K562 (cell line): Measurements from ENCODE around the gene CYTH1. TPM values are rescaled to one million over a fixed set of nuclear protein-coding genes. Genes with fewer than 3 reads are reported as not detected.

ENCODE experiments used
- ARNT ChIP-seq, 2 experiments: fragments of 450-650 bp; IDR thresholded peaks; 2 replicates each; pipeline ENCODE4 v1.6.1; 2016; ENCODE audit warnings: mild to moderate bottlenecking in 1 of 2
- CBFA2T3 ChIP-seq: fragments of 450-650 bp; IDR thresholded peaks from 2 replicates; pipeline ENCODE4 v1.6.1; 2017
- CEBPB ChIP-seq: fragments of 450-650 bp; IDR thresholded peaks from 2 replicates; pipeline ENCODE4 v1.6.1; 2016; ENCODE audit warnings: missing genetic modification characterization, missing compliant biosample characterization
- CREM ChIP-seq: IDR thresholded peaks from 2 replicates; pipeline ENCODE4 v1.6.1; 2014; ENCODE audit warnings: antibody characterized with exemption, low read depth
- CTBP1 ChIP-seq: fragments of 450-650 bp; IDR thresholded peaks from 2 replicates; pipeline ENCODE4 v1.6.1; 2016; ENCODE audit warnings: borderline replicate concordance
- FOSL1 ChIP-seq: fragments of 200-800 bp; sonication (Bioruptor generic); conservative IDR thresholded peaks from 2 replicates; pipeline ENCODE4 v1.6.1; 2016; ENCODE audit warnings: missing genetic modification characterization, missing compliant biosample characterization
- FOXM1 ChIP-seq, 2 experiments: fragments of 450-650 bp in 1 of 2; sonication (generic) in 1 of 2; formaldehyde crosslinking in 1 of 2; IDR thresholded peaks; 2 replicates each; pipeline versions ENCODE4 v1.6.1 to v1.9.0; 2017 to 2022; ENCODE audit warnings: low read depth in 2 of 2, mild to moderate bottlenecking in 2 of 2, missing genetic modification reagents in 1 of 2, moderate library complexity in 1 of 2
- HDAC3 ChIP-seq: fragments of 450-650 bp; IDR thresholded peaks from 2 replicates; pipeline ENCODE4 v1.6.1; 2018; ENCODE audit warnings: borderline replicate concordance, mild to moderate bottlenecking, moderate library complexity; ENCODE audit not compliant: partially characterized antibody
- KDM1A ChIP-seq, 2 experiments: fragments of 450-650 bp; IDR thresholded peaks; 2 replicates each; pipeline ENCODE4 v1.6.1; 2016; ENCODE audit warnings: mild to moderate bottlenecking in 2 of 2
- NFE2L1 ChIP-seq: fragments of 450-650 bp; IDR thresholded peaks from 2 replicates; pipeline ENCODE4 v1.6.1; 2016; ENCODE audit warnings: missing genetic modification characterization, low read depth, mild to moderate bottlenecking, missing compliant biosample characterization, moderate library complexity, borderline replicate concordance
- PYGO2 ChIP-seq: fragments of 450-650 bp; IDR thresholded peaks from 2 replicates; pipeline ENCODE4 v1.6.1; 2016; ENCODE audit warnings: mild to moderate bottlenecking, missing genetic modification characterization, moderate library complexity, missing compliant biosample characterization
- SMAD3 ChIP-seq: fragments of 450-650 bp; formaldehyde crosslinking; conservative IDR thresholded peaks from 2 replicates; pipeline ENCODE4 v1.4.0; 2020; ENCODE audit warnings: mild to moderate bottlenecking
- SOX6 ChIP-seq: fragments of 450-650 bp; IDR thresholded peaks from 2 replicates; pipeline ENCODE4 v1.6.1; 2014; ENCODE audit warnings: mild to moderate bottlenecking
- SPI1 ChIP-seq: IDR thresholded peaks from 2 replicates; pipeline ENCODE4 v1.6.1; 2011; ENCODE audit warnings: low read depth, low read length, control low read depth, borderline replicate concordance
- TEAD1 ChIP-seq, 2 experiments: fragments of 450-650 bp in 1 of 2; sonication (generic) in 1 of 2; formaldehyde crosslinking; IDR thresholded peaks; 2 replicates each; pipeline versions ENCODE4 v1.4.0 to v1.8.0; 2020 to 2022; ENCODE audit warnings: mild to moderate bottlenecking in 2 of 2, missing genetic modification reagents in 1 of 2
- TRIM28 ChIP-seq: fragments of 450-650 bp; IDR thresholded peaks from 2 replicates; pipeline ENCODE4 v1.6.1; 2017
- ZNF134 ChIP-seq: fragments of 250-450 bp; sonication (Bioruptor Pico); conservative IDR thresholded peaks from 2 replicates; pipeline ENCODE4 v1.4.0; 2020
- ZNF354B ChIP-seq: fragments of 250-450 bp; sonication (Bioruptor Pico); IDR thresholded peaks from 2 replicates; pipeline ENCODE4 v1.4.0; 2020
- ZNF766 ChIP-seq: fragments of 200-800 bp; sonication (Bioruptor generic); conservative IDR thresholded peaks from 2 replicates; pipeline ENCODE4 v1.6.1; 2016; ENCODE audit warnings: missing genetic modification characterization, missing compliant biosample characterization
- ZNF778 ChIP-seq: fragments of 450-650 bp; formaldehyde crosslinking; IDR thresholded peaks from 2 replicates; pipeline ENCODE4 v1.4.0; 2020; ENCODE audit warnings: mild to moderate bottlenecking, moderate library complexity
- polyA plus RNA-seq, 8 experiments: library from polyadenylated mRNA; depleted of rRNA in 4 of 8; stranded (reverse) in 5 of 8; unstranded in 3 of 8; fragments of >200 nt; fragmentation: Nextera tagmentation in 2 of 8; fragmentation: Illumina TruSeq in 1 of 8; extraction: Ambion mirVana in 2 of 8; extraction: Trizol in 1 of 8; gene quantifications; 2 replicates each; pipeline versions ENCODE4 v1.2.1 to v1.2.3, GENCODE V29; 2011 to 2014; ENCODE audit warnings: inconsistent platforms in 1 of 8, missing spikeins in 1 of 8
- total RNA-seq, 7 experiments: library from RNA; depleted of rRNA in 6 of 7; stranded (reverse); fragments of >200 nt in 6 of 7; fragmentation: Illumina TruSeq in 2 of 7; extraction: Trizol in 2 of 7; gene quantifications; 2 replicates each; pipeline versions ENCODE4 v1.2.1 to v1.2.3, GENCODE V29; 2011 to 2021; ENCODE audit warnings: low replicate concordance in 1 of 7
- TF ChIP-seq, protein P1 (sequence below), 2 experiments: fragments of 450-650 bp in 1 of 2; IDR thresholded peaks; 2 replicates each; pipeline ENCODE4 v1.6.1; 2011 to 2017; ENCODE audit warnings: low read depth in 2 of 2, antibody characterized with exemption in 1 of 2, borderline replicate concordance in 1 of 2, low read length in 1 of 2, mild to moderate bottlenecking in 1 of 2, mixed read lengths in 1 of 2; ENCODE audit not compliant: control insufficient read depth in 1 of 2
- TF ChIP-seq, protein P2 (sequence below): IDR thresholded peaks from 3 replicates; pipeline ENCODE4 v1.6.1; 2011; ENCODE audit warnings: borderline replicate concordance, mild to moderate bottlenecking; ENCODE audit not compliant: insufficient read length, insufficient read depth
- TF ChIP-seq, protein P3 (sequence below): fragments of 250-450 bp; sonication (Bioruptor Pico); IDR thresholded peaks from 2 replicates; pipeline ENCODE4 v1.5.1; 2021; ENCODE audit warnings: mild to moderate bottlenecking

Gene CYTH1
- total and polyA plus RNA-seq, 9 of the 15 experiments (the other 6 are each of a cell fraction or from before 2014, with no cell fraction given), result 0.52 to 27.7 (median 16.8) TPM

DNA sequence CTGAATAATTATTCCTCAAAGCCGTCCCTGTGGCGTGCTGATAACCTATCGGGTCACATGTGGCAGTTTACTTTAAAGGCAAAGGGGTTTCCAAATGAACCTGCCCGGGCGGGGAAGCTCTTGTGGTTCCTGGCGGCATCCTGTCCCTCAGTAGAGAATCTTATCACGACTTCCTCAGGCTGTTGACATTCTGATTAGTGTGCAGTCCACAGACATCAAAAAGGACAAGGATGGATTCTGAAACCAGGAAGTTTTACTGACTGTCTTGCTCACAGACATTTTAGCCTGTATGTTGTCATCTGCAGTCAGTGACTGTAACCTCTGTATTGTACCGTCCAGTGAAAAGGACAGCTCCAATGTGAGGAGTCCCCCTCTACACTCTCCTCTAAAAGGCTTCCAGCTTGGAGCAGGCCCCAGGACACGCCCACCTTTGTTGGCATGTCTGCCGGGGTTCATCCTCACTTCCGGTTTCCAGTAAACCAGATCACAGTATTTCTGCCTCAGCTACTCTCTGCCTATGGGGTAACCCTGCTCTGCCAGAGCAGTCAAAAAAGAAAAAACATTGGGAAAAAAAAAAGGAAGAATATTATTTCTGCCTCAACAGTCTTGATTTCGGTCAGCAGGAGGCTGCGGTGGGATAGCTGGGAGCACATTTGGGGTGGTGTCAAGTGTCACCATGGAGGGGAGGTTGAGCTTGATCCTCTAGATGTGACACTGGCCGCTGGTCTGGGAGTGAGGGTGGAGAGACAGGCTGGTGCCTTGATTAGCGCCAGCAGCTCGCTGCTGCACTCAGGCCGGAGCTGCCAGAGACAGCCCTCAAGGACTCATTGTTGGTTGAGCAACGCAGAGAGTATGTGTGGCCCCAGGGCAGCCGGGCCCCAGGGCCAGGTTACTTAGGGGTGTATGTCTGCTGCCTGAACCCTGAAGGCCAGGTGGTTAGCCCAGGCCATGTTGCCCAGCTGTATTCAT lies 115.8 kb downstream of the CYTH1 start (continued):
- TF ChIP-seq SMAD3 (CRISPR knock-in tag), result 0 out of 2 replicates have a peak, but pooled peaks have one; percentile 49
- peak; percentile 91 for TF ChIP-seq ZNF766
- no peak for TF ChIP-seq ZNF778 (CRISPR knock-in tag)
- TF ChIP-seq FOXM1 (IDR thresholded peaks at IDR 0.05; ENCODE audit: low read depth), result peak; percentile 96
- TF ChIP-seq FOXM1 (CRISPR knock-in tag; IDR thresholded peaks at IDR 0.05; ENCODE audit: low read depth), result no peak
- TF ChIP-seq HDAC3, result peak; percentile 97
- TF ChIP-seq ARNT (IDR thresholded peaks at IDR 0.05), result peak; percentile 90 to 96; a peak in 3 of 4 replicates
- TF ChIP-seq CBFA2T3, result peak; percentile 99
- TF ChIP-seq NFE2L1 (tag), result no peak
- peak; percentile 62 for TF ChIP-seq SPI1
- TF ChIP-seq CEBPB (tag), result peak; percentile 70
- peak; percentile 43; the same call in 1 of the 2 replicates for TF ChIP-seq TRIM28
- TF ChIP-seq PYGO2 (tag), result 0 out of 2 replicates have a peak, but pooled peaks have one; percentile 5
- peak; percentile 98 for TF ChIP-seq SOX6
- TF ChIP-seq ZNF354B, result no peak
- peak; percentile 64 to 78; a peak in 3 of 4 replicates for TF ChIP-seq TEAD1 (CRISPR knock-in tag; IDR thresholded peaks at IDR 0.05)
- TF ChIP-seq KDM1A (IDR thresholded peaks at IDR 0.05), result peak; percentile 100
- peak; percentile 48; the same call in 1 of the 2 replicates for TF ChIP-seq ZNF134 (CRISPR knock-in tag)
- TF ChIP-seq, protein P1, sequence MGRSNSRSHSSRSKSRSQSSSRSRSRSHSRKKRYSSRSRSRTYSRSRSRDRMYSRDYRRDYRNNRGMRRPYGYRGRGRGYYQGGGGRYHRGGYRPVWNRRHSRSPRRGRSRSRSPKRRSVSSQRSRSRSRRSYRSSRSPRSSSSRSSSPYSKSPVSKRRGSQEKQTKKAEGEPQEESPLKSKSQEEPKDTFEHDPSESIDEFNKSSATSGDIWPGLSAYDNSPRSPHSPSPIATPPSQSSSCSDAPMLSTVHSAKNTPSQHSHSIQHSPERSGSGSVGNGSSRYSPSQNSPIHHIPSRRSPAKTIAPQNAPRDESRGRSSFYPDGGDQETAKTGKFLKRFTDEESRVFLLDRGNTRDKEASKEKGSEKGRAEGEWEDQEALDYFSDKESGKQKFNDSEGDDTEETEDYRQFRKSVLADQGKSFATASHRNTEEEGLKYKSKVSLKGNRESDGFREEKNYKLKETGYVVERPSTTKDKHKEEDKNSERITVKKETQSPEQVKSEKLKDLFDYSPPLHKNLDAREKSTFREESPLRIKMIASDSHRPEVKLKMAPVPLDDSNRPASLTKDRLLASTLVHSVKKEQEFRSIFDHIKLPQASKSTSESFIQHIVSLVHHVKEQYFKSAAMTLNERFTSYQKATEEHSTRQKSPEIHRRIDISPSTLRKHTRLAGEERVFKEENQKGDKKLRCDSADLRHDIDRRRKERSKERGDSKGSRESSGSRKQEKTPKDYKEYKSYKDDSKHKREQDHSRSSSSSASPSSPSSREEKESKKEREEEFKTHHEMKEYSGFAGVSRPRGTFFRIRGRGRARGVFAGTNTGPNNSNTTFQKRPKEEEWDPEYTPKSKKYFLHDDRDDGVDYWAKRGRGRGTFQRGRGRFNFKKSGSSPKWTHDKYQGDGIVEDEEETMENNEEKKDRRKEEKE (IDR thresholded peaks at IDR 0.05; ENCODE audit: borderline replicate concordance in 1 of 2, control insufficient read depth in 1 of 2, low read depth in 2 of 2, low read length in 1 of 2), result no peak
- TF ChIP-seq, protein P2, sequence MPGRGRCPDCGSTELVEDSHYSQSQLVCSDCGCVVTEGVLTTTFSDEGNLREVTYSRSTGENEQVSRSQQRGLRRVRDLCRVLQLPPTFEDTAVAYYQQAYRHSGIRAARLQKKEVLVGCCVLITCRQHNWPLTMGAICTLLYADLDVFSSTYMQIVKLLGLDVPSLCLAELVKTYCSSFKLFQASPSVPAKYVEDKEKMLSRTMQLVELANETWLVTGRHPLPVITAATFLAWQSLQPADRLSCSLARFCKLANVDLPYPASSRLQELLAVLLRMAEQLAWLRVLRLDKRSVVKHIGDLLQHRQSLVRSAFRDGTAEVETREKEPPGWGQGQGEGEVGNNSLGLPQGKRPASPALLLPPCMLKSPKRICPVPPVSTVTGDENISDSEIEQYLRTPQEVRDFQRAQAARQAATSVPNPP, result no peak
- peak; percentile 79 for TF ChIP-seq CREM
- TF ChIP-seq, protein P3, sequence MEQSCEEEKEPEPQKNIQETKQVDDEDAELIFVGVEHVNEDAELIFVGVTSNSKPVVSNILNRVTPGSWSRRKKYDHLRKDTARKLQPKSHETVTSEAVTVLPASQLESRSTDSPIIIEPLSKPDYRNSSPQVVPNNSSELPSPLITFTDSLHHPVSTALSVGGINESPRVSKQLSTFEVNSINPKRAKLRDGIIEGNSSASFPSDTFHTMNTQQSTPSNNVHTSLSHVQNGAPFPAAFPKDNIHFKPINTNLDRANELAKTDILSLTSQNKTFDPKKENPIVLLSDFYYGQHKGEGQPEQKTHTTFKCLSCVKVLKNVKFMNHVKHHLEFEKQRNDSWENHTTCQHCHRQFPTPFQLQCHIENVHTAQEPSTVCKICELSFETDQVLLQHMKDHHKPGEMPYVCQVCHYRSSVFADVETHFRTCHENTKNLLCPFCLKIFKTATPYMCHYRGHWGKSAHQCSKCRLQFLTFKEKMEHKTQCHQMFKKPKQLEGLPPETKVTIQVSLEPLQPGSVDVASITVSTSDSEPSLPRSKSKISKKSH, result no peak
- peak; percentile 87 for TF ChIP-seq FOSL1 (tag)
- peak; percentile 98 for TF ChIP-seq CTBP1
